Measurements from ENCODE around the gene ACAP2. TPM values are rescaled to one million over a fixed set of nuclear protein-coding genes. Genes with fewer than 3 reads are reported as not detected.
"Not testable (repeated sequence)": the region's sequence is repeated elsewhere in the genome, so short reads cannot be mapped to it uniquely, and the experiment has no call there.

ACAP2 gene
- total RNA-seq, 1 donor from 2014 or later, result 14.3 TPM

DNA sequence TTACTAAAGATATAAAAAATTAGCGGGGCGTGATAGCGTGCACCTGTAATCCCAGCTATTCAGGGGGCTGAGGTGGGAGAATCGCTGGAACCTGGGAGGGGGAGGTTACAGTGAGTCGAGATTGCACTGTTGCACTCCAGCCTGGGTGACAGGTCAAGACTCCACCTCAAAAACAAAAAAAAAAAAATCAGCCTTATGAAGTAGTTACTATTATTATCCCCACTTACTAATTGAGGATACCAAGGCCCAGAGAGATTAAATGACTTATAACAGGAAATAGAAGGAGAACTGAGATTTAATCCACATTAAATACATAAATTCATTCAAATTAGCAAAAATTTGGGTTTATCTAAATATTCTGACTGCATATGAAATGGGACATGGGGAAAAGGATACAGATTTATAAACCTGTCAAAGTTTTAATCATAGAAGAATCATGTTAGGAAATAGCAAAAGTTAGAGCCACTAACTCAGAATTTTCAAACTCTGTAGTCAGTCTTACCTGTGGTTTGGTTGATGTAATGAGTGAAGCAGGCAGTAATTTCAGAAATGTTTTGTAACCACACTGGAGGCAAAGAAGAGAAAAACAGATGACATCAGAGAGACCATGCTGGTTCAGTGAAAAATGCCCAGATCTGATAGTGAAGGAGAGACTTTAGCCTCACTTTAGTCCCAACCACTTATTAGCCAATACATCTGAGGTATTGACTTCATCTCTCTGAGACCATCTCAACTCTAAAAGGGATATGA lies 25.0 kb upstream of the ACAP2 start:
- no peak for DNase-seq
- no peak overlapping the region for H3K4me3 ChIP-seq
- no peaks in the 10 kb centered on the region for H3K9me3 ChIP-seq (replicated peaks)
- H3K27me3 ChIP-seq (ENCODE audit: low read depth), result no peaks in the 10 kb centered on the region
- no peaks in the 10 kb centered on the region for H3K36me3 ChIP-seq
- peaks cover 6% of the 10 kb centered on the region for H3K4me1 ChIP-seq
- intact Hi-C loops (cut with micrococcal nuclease), result no loop called here
- H3K27ac ChIP-seq (replicated peaks), result no peak overlapping the region
- TF ChIP-seq, protein P1, sequence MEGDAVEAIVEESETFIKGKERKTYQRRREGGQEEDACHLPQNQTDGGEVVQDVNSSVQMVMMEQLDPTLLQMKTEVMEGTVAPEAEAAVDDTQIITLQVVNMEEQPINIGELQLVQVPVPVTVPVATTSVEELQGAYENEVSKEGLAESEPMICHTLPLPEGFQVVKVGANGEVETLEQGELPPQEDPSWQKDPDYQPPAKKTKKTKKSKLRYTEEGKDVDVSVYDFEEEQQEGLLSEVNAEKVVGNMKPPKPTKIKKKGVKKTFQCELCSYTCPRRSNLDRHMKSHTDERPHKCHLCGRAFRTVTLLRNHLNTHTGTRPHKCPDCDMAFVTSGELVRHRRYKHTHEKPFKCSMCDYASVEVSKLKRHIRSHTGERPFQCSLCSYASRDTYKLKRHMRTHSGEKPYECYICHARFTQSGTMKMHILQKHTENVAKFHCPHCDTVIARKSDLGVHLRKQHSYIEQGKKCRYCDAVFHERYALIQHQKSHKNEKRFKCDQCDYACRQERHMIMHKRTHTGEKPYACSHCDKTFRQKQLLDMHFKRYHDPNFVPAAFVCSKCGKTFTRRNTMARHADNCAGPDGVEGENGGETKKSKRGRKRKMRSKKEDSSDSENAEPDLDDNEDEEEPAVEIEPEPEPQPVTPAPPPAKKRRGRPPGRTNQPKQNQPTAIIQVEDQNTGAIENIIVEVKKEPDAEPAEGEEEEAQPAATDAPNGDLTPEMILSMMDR (IDR thresholded peaks at IDR 0.05; ENCODE audit: borderline replicate concordance), result no peak

DNA sequence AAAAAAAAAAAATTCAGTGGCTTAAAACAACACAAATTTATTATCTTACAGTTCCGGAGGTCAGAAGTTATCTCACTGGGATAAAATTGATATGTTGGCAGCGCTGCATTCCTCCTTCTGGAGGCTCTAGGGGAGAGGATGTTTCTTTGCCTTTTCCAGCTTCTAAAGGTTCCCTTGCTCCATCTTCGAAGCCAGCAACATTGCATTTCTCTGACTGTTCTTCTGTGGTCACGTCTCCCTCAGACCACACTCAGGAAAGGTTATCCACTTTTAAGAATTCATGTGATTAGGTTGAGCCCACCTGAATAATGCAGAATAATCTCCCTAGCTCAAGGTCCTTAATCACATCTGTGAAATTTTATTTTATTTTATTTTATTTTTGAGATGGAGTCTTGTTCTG lies 23.4 kb upstream of the ACAP2 start:
- intact Hi-C loops (cut with micrococcal nuclease), result no loop called here

DNA sequence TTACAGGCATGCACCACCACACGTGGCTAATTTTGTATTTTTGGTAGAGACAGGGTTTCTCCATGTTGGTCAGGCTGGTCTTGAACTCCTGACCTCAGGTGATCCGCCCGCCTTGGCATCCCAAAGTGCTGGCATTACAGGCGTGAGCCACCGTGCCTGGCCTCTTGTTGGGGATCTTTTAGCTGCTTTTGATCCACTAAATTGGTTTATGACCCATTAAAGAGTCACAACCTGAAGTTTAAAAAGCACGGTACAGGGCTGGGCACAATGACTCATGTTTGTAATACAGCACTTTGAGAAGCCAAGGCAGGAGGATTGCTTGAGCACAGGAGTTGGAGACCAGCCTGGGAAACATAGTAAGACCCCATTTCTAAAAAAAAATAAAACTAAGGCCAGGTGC lies 20.1 kb upstream of the ACAP2 start:
- H3K27ac ChIP-seq (replicated peaks); H3K27me3 ChIP-seq (ENCODE audit: low read depth); H3K36me3 ChIP-seq; H3K4me3 ChIP-seq; H3K4me1 ChIP-seq; DNase-seq; H3K9me3 ChIP-seq (replicated peaks); intact Hi-C loops (cut with micrococcal nuclease): not testable (repeated sequence)

More for the DNA sequence above, 23.4 kb upstream of the ACAP2 start:
- no peaks in the 10 kb centered on the region for H3K27me3 ChIP-seq (ENCODE audit: low read depth)
- no peak for DNase-seq
- no peak overlapping the region for H3K4me3 ChIP-seq
- H3K36me3 ChIP-seq, result no peaks in the 10 kb centered on the region
- no peaks in the 10 kb centered on the region for H3K9me3 ChIP-seq (replicated peaks)
- H3K27ac ChIP-seq (replicated peaks), result no peak overlapping the region
- H3K4me1 ChIP-seq, result peaks cover 6% of the 10 kb centered on the region
- TF ChIP-seq, protein P1 (IDR thresholded peaks at IDR 0.05; ENCODE audit: borderline replicate concordance), result no peak

DNA sequence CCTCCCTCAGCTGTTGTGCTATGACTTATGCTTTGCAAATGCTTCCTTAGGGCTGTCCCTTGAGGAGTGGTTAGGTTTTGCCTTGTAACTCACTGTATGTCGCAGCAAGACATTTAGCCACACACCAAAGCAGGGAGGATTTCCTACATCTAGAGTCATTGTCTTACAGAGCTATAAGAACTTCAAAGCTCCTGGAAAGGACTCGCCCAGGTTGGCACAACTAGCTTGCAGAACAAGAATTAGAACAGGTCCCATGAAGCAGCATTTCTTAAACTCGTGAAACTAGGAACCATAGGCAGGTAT lies 19.4 kb upstream of the ACAP2 start:
- H3K4me1 ChIP-seq, result no peaks in the 10 kb centered on the region
- no peaks in the 10 kb centered on the region for H3K27me3 ChIP-seq (ENCODE audit: low read depth)
- no peaks in the 10 kb centered on the region for H3K36me3 ChIP-seq
- no peak for DNase-seq
- no peak overlapping the region for H3K27ac ChIP-seq (replicated peaks)
- H3K9me3 ChIP-seq (replicated peaks), result no peaks in the 10 kb centered on the region
- TF ChIP-seq, protein P1 (IDR thresholded peaks at IDR 0.05; ENCODE audit: borderline replicate concordance), result no peak
- intact Hi-C loops (cut with micrococcal nuclease), result no loop called here
- no peak overlapping the region for H3K4me3 ChIP-seq

DNA sequence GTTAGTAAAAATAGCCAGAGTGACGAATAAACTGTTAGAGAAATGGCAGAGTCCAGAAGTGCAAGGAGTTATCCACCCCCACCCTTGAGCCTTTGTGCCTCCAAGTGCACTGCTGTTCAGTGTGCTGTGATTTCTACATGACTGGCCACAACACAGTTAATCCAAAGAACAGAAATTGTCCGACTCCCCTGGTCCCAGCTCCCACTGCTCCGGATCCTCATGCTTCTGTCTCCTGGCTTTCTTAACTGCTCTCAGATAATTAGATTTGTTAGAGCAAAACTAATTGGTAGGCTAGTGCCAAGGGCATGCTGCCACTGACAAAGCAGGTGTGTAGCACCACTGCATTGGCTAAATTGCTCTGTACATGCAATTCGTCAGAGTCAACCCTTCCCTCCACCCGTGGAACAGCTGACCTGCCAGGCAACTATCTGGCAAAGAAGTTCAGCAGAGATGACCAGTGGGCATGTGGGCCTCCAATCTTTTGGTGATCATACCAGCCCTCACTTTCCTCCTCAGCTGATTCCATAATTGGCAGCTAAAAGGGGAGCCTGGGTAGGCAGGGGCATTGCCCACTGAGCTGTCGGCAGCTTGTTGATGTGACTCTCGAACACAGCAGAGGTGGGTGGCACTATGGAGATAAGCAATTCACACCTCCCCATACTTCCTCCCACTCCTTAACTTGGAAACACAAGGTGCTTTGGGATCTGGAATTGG lies 18.9 kb upstream of the ACAP2 start:
- no peak overlapping the region for H3K4me3 ChIP-seq
- no peak overlapping the region for H3K27ac ChIP-seq (replicated peaks)
- no peaks in the 10 kb centered on the region for H3K9me3 ChIP-seq (replicated peaks)
- intact Hi-C loops (cut with micrococcal nuclease), result no loop called here
- no peaks in the 10 kb centered on the region for H3K36me3 ChIP-seq
- TF ChIP-seq, protein P1 (IDR thresholded peaks at IDR 0.05; ENCODE audit: borderline replicate concordance), result no peak
- H3K27me3 ChIP-seq (ENCODE audit: low read depth), result no peaks in the 10 kb centered on the region
- no peak for DNase-seq
- no peaks in the 10 kb centered on the region for H3K4me1 ChIP-seq

DNA sequence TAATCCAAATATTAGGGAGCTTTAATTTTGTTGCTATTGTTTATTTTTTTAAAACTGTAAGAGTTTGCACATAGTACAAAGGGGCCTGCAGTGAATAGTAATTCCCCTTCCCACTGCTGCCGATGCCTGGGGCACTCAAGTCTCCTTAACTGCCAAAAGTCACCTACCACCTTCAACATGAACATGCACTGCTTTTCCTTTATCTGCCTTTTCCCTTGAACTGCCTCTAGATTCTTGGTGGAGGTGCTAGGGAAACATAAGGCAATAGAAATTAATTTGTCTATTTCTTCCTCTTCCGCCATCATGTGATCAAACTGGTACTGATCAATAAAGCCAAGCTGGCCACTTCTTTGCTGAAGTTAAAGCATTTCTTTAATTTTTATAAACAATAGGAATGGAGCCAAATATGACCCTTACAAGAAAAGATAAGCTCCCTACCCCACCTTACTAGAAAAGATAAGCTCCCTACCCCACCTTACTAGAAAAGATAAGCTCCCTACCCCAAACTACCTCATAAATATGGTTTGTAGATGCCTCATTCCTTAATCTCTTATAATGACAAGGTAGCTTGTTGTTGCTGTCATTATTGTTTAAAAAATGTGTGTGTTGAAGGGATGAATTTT lies 17.4 kb upstream of the ACAP2 start:
- TF ChIP-seq, protein P1 (IDR thresholded peaks at IDR 0.05; ENCODE audit: borderline replicate concordance), result no peak
- Histone ChIP-seq H3K27me3 (ENCODE audit: low read depth) (no peaks in the 10 kb centered on the region), H3K9me3 (replicated peaks) (no peaks in the 10 kb centered on the region), H3K4me1 (no peaks in the 10 kb centered on the region), H3K27ac (replicated peaks) (no peak overlapping the region), H3K4me3 (no peak overlapping the region), H3K36me3 (no peaks in the 10 kb centered on the region)
- DNase-seq, result no peak
- intact Hi-C loops (cut with micrococcal nuclease), result no loop called here
